Endothelial cell of umbilical vein (primary cell): ENCODE results near the gene HSPB6. TPM values are rescaled to one million over a fixed set of nuclear protein-coding genes. Genes with fewer than 3 reads are reported as not detected.

Experiments
- BruUV-seq: library from RNA; stranded (reverse); fragments of 400-500 nt; replicated peaks from 2 replicates; lab custom pipeline; 2021; lab: Mats Ljungman, UMichigan
- CTCF ChIA-PET: fragments of 300-600, 350-600 bp; sonication (Branson Sonifier 250); formaldehyde crosslinking; loops from one replicate; lab custom pipeline; 2021; ENCODE audit warnings: antibody characterized with exemption, inconsistent platforms; lab: Charles Lee
- POLR2A ChIA-PET: fragments of 300-600, 350-600 bp; sonication (Branson Sonifier 250); formaldehyde crosslinking; loops from one replicate; lab custom pipeline; 2021; ENCODE audit warnings: antibody characterized with exemption, inconsistent platforms; lab: Charles Lee
- DNase-seq: peaks from one replicate; pipeline ENCODE4 v3.0.0-alpha.2; 2011; ENCODE audit warnings: low read depth, low spot score
- FAIRE-seq: peaks from 2 replicates; lab custom pipeline; 2011; peaks lifted over from hg19 to GRCh38; lab: Jason Lieb, UNC
- H2AFZ ChIP-seq: 2 replicates; pipeline ENCODE4 v1.6.0; 2012; ENCODE audit warnings: low read depth, low read length, control low read depth, inconsistent platforms
- H3K27ac ChIP-seq: 2 replicates; pipeline ENCODE4 v1.5.1; 2011; ENCODE audit warnings: low read depth, mild to moderate bottlenecking, control low read depth, low read length, moderate library complexity; ENCODE audit not compliant: insufficient read depth
- H3K27me3 ChIP-seq, 2 experiments: 2 replicates each; pipeline versions ENCODE4 v1.6.0 to v1.6.1; 2011; ENCODE audit warnings: low read length in 2 of 2, mixed read lengths in 1 of 2; ENCODE audit not compliant: control insufficient read depth in 2 of 2, insufficient read depth in 2 of 2
- H3K36me3 ChIP-seq, 2 experiments: 2 replicates in 1 of 2; 3 replicates in 1 of 2; pipeline ENCODE4 v1.5.1; 2011; ENCODE audit warnings: low read length in 2 of 2, mild to moderate bottlenecking in 1 of 2, moderate library complexity in 1 of 2; ENCODE audit not compliant: control insufficient read depth in 2 of 2, insufficient read depth in 2 of 2; ENCODE audit errors: extremely low read depth in 1 of 2
- H3K4me1 ChIP-seq: 3 replicates; pipeline ENCODE4 v1.5.1; 2011; ENCODE audit warnings: mild to moderate bottlenecking, low read length; ENCODE audit not compliant: control insufficient read depth, insufficient read depth; ENCODE audit errors: extremely low read depth
- H3K4me2 ChIP-seq: 2 replicates; pipeline ENCODE4 v1.6.1; 2011; ENCODE audit warnings: low read length, control low read depth, mixed read lengths; ENCODE audit not compliant: insufficient read depth
- H3K4me3 ChIP-seq, 3 experiments: fragments of 200-600 bp in 1 of 3; sonication (generic), shearing (Covaris generic) in 1 of 3; replicated peaks in 1 of 3; 2 replicates each; pipeline ENCODE4 v1.5.1; 2011 to 2016; ENCODE audit warnings: control low read depth in 3 of 3, low read length in 3 of 3, mild to moderate bottlenecking in 2 of 3, inconsistent platforms in 1 of 3, low read depth in 1 of 3, moderate library complexity in 1 of 3; ENCODE audit not compliant: insufficient read depth in 1 of 3
- H3K79me2 ChIP-seq: 2 replicates; pipeline ENCODE4 v1.6.0; 2012; ENCODE audit warnings: low read length, inconsistent platforms; ENCODE audit not compliant: control insufficient read depth, insufficient read depth
- H3K9ac ChIP-seq: replicated peaks from 2 replicates; pipeline ENCODE3; 2011; ENCODE audit warnings: low read length, control low read depth; ENCODE audit not compliant: insufficient read depth; ENCODE audit errors: extremely low read depth
- H3K9me1 ChIP-seq: replicated peaks from 3 replicates; pipeline ENCODE4 v1.6.0; 2011; ENCODE audit warnings: mild to moderate bottlenecking, low read length; ENCODE audit not compliant: control insufficient read depth, insufficient read depth; ENCODE audit errors: extremely low read depth
- H3K9me3 ChIP-seq: replicated peaks from 2 replicates; pipeline ENCODE4 v1.5.1; 2012; ENCODE audit warnings: low read length, inconsistent platforms; ENCODE audit not compliant: control insufficient read depth, insufficient read depth
- H4K20me1 ChIP-seq: replicated peaks from 2 replicates; pipeline ENCODE3; 2011; ENCODE audit warnings: mild to moderate bottlenecking, low read length; ENCODE audit not compliant: control insufficient read depth, insufficient read depth; ENCODE audit errors: extremely low read depth
- CTCF ChIP-seq, 2 donors: IDR thresholded peaks; 1 replicate in 1 of 2; 2 replicates in 1 of 2; pipeline ENCODE4 v1.5.1; 2011; ENCODE audit warnings: low read length in 2 of 2, mild to moderate bottlenecking in 2 of 2, moderate library complexity in 2 of 2, control low read depth in 1 of 2, inconsistent platforms in 1 of 2, low read depth in 1 of 2; ENCODE audit not compliant: insufficient read depth in 1 of 2; ENCODE audit errors: extremely low read depth in 1 of 2
- EZH2 ChIP-seq: IDR thresholded peaks from 2 replicates; pipeline ENCODE4 v1.6.1; 2012; ENCODE audit warnings: borderline replicate concordance, low read depth, mild to moderate bottlenecking, moderate library complexity, low read length, inconsistent platforms; ENCODE audit not compliant: severe bottlenecking
- GATA2 ChIP-seq: IDR thresholded peaks from 2 replicates; pipeline ENCODE4 v1.7.0; 2011; ENCODE audit warnings: low read depth, mild to moderate bottlenecking, moderate library complexity, mixed read lengths, low read length; ENCODE audit not compliant: insufficient read length, insufficient read depth
- JUN ChIP-seq: IDR thresholded peaks from 2 replicates; pipeline ENCODE4 v1.6.1; 2011; ENCODE audit warnings: borderline replicate concordance, low read depth; ENCODE audit not compliant: insufficient read length, insufficient read depth
- MAX ChIP-seq: IDR thresholded peaks from 2 replicates; pipeline ENCODE4 v1.6.1; 2011; ENCODE audit not compliant: insufficient read depth, insufficient read length
- MYC ChIP-seq: IDR thresholded peaks from one replicate; pipeline ENCODE4 v1.6.1; 2011; ENCODE audit warnings: mild to moderate bottlenecking, low read depth, low read length
- POLR2A ChIP-seq: IDR thresholded peaks from 2 replicates; pipeline ENCODE4 v1.6.1; 2012; ENCODE audit warnings: low read depth, mild to moderate bottlenecking, control low read depth, low read length
- POLR2AphosphoS5 ChIP-seq: IDR thresholded peaks from 2 replicates; pipeline ENCODE4 v1.6.1; 2012; ENCODE audit warnings: low read depth, mild to moderate bottlenecking, control low read depth, low read length, moderate library complexity; ENCODE audit not compliant: insufficient read depth
- dilution Hi-C: fragments of 300-500 bp; cut with MboI; formaldehyde crosslinking; loops from one replicate; pipeline ENCODE4 v1.15.0; 2019; ENCODE audit warnings: low sequenced_read_pairs; ENCODE audit not compliant: extremely low pct_ligation_motif_present
- intact Hi-C: fragments of 100-400 bp; cut with micrococcal nuclease; formaldehyde crosslinking; loops from one replicate; pipeline ENCODE4 v1.10.0; 2022
- polyA plus RNA-seq, 4 experiments: library from polyadenylated mRNA; depleted of rRNA in 3 of 4; stranded (reverse) in 3 of 4; unstranded in 1 of 4; fragments of >200 nt; gene quantifications; 2 replicates each; pipeline versions ENCODE4 v1.2.1 to v1.2.3, GENCODE V29; 2011 to 2012; ENCODE audit warnings: missing spikeins in 1 of 4
- total RNA-seq: library from RNA; stranded (reverse); gene quantifications from 2 replicates; pipeline ENCODE4 v1.2.3, GENCODE V29; 2021

The HSPB6 gene
- total and polyA plus RNA-seq, 2 donors (not counting 3 experiments of a cell fraction or from before 2014, with no cell fraction given): 3.4 to 6.2 TPM

GRCh38 chr19:35714601-35715354 lies 42.1 kb downstream of the HSPB6 start:
- H3K9me3 ChIP-seq: no peaks in the 10 kb centered on the region
- H3K9ac ChIP-seq: no peak overlapping the region
- DNase-seq: no peak
- peaks cover 17% of the 10 kb centered on the region for H3K4me1 ChIP-seq
- no peak overlapping the region for H2AFZ ChIP-seq
- no peak for FAIRE-seq
- no peak overlapping the region for H3K27ac ChIP-seq
- ChIA-PET CTCF (interaction anchor here (2.2 kb wide), 1 partner anchor 20 kb away, joined by 11 read pairs; no protein-coding TSS in a partner anchor), POLR2A (no interaction called here)
- H3K9me1 ChIP-seq: no peaks in the 10 kb centered on the region
- no peaks in the 10 kb centered on the region for H3K27me3 ChIP-seq
- no peak overlapping the region for H3K4me3 ChIP-seq
- BruUV-seq: no TSS peak
- dilution Hi-C loops (no loop called here), intact Hi-C loops (no loop called here)
- H3K4me2 ChIP-seq: no peak overlapping the region
- H4K20me1 ChIP-seq: no peaks in the 10 kb centered on the region
- H3K36me3 ChIP-seq: peaks cover 0 to 2% of the 10 kb centered on the region in 2 experiments
- TF ChIP-seq CTCF (IDR thresholded peaks at IDR 0.05; ENCODE audit: extremely low read depth in 1 of 2, insufficient read depth in 1 of 2, low read depth in 1 of 2, low read length in 2 of 2) (no peak), POLR2A (no peak), MYC (no peak), GATA2 (no peak)
- H3K79me2 ChIP-seq: peaks cover 17% of the 10 kb centered on the region

- TF ChIP-seq GATA2 (no peak), EZH2 (no peak), POLR2AphosphoS5 (no peak), MAX (no peak), JUN (no peak), MYC (no peak), POLR2A (no peak), CTCF (IDR thresholded peaks at IDR 0.05; ENCODE audit: extremely low read depth in 1 of 2, insufficient read depth in 1 of 2, low read depth in 1 of 2, low read length in 2 of 2) (no peak)
- no peak for DNase-seq
- H3K36me3 ChIP-seq: no peaks in the 10 kb centered on the region
- H3K9me1 ChIP-seq: no peaks in the 10 kb centered on the region
- no peaks in the 10 kb centered on the region for H4K20me1 ChIP-seq
- no peak overlapping the region for H3K4me2 ChIP-seq
- H3K27me3 ChIP-seq: no peaks in the 10 kb centered on the region
- H2AFZ ChIP-seq: no peak overlapping the region
- POLR2A ChIA-PET: no interaction called here
- no peak overlapping the region for H3K9ac ChIP-seq
- intact Hi-C loops: no loop called here
- BruUV-seq: no TSS peak
- no peaks in the 10 kb centered on the region for H3K9me3 ChIP-seq
- no peak overlapping the region for H3K4me3 ChIP-seq
- peaks cover 13% of the 10 kb centered on the region for H3K4me1 ChIP-seq
- dilution Hi-C loops: no loop called here
- H3K79me2 ChIP-seq: peaks cover 9% of the 10 kb centered on the region
- no peak for FAIRE-seq
- no peak overlapping the region for H3K27ac ChIP-seq
- CTCF ChIA-PET: interaction anchor here (1.6 to 2.2 kb wide), 2 partner anchors 16 to 19 kb away, joined by 4 to 11 read pairs; no protein-coding TSS in a partner anchor
These were observed 42.8 kb downstream of the HSPB6 start for GRCh38 chr19:35713904-35714495.
